GM21381 (cell line): ENCODE results near the gene STX8.
"Not testable (repeated sequence)": the region's sequence is repeated elsewhere in the genome, so short reads cannot be mapped to it uniquely, and the experiment has no call there.

ENCODE experiments used
- ATAC-seq: cut with Tn5 transposase; IDR thresholded peaks from one replicate; pipeline ENCODE4 v1.9.1; 2021; ENCODE audit warnings: mild to moderate bottlenecking, moderate library complexity; ENCODE audit not compliant: unreplicated experiment

Gene STX8

DNA sequence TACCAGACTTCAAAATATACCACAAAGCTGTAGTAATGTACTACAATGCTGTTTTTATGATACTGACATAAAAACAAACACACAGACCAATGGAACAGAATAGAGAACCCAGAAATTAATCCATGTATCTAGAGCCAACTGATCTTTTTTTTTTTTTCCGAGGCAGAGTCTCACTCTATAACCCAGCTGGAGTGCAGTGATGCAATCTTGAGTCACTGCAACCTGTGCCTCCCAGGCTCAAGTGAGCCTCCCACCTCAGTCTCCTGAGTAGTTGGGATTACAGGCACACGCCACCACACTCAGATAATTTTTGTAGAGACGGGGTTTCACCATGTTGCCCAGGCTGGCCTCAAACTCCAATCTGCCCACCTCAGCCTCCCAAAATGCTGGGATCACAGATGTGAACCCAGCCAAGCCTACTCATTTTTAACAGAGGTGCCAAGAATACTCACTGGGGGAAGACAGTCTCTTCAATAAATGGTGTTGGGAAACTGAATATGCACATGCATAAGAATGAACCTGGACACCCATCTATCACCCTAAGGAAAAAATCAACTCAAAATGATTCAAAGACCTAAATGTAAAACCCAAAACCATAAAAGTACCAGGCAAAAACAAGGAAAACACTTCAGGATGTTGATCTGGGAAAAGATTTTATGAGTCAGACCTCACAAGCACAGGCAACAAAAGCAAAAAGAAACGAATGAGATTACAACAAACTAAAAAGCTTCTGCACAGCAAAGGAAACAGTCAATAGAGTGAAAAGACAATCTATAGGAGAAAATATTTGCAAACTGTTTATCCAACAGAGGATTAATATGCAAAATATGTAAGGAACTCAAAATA is 63.1 kb downstream of the STX8 start:
- no peak for ATAC-seq

DNA sequence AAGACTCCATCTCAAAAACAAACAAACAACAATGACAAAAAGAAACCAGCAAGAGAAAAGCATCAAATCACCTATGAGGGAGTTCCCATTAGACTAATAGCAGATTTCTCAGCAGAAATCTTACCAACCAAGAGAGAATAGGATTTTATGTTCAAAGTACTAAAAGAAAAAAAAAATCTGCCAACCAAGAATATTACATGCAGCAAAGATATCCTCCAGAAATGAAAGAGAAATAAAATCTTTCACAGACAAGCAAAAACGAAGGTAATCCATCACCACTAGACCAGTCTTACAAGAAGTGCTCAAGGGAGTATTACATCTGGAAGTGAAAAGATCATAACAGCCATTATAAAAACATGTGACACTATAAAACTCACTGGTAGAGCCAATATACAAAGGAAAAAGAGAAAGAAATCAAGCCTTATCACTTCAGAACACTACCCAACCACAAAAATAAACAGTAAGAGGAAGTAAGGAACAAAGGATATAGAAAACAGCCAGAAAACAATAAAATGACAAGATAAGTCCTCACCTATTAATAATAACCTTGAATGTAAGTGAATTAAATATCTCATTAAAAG is 66.3 kb downstream of the STX8 start:
- no peak for ATAC-seq

DNA sequence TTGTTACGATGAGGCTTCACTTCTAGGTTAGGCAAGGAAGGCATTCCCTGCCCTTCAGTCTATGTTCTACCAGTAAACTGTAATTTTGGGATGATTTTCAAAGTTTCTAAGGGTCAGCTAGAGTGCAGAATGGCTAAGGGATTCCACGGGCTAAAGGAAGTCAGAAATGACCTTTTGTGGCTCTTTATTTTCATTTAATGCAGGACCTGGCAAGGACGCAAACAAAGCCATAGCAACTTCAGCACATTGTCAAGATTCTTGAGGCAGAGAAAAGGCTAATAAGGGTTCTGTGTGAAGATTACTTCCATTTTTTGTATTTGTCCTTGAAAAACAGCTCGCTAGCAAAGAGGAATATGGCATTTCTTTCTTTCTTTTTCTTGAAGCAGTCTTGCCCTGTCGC is 76.6 kb downstream of the STX8 start:
- ATAC-seq = no peak

DNA sequence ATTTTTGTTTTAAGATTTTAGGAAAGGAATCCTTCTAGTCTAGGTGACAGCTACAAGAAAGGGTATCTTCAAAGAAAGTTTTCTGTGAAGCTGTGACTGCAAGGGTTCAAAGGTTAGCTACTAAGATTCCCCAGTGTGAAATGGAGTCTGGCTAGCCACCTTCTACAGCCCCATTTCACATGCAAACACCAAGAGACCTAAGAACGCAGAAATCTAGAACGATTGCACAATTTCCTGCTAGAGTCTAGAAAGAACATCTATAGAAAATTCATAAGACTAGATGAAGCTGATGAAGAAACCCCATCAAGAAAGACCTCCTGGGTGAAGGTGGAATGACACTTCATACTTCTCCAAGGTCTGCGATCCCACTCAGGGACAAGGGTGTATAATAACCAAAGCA is 77.1 kb downstream of the STX8 start:
- no peak for ATAC-seq

DNA sequence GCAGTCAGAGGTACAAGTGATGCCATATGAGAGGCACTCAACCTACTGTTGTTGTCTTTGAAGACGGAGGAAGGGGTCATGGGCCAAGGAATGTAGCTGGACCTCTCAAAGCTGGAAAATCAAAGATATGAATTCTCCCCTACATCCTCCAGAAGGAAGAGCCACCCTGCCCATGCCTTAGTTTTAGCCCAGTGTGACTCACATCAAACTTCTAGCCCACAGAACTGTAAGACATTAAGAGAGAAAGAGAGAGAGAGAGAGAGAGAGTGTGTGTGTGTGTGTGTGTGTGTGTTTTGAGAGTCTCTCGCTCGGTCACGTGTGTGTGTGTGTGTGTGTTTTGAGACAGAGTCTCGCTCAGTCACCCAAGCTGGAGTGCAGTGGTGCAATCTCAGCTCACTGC is 87.1 kb downstream of the STX8 start:
- ATAC-seq = no peak

DNA sequence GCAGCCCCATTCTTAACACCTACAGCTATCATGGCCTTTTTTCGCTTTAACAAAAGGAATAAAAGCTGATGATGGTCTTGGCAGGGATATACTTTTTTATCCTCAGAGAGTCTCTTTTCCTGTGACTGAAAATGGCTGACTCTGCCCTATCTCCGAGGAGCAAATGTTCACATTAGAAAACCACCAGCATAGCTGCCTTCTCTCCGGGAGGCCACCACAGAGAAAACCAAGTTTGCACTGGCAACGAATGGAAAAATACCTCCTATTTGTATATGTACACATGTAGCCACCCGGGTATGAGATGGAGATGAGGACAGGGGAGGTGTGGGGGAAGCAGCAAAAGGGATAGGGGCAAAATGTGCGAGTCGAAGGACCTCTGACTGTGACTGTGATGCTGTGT is 88.2 kb downstream of the STX8 start:
- ATAC-seq = no peak

DNA sequence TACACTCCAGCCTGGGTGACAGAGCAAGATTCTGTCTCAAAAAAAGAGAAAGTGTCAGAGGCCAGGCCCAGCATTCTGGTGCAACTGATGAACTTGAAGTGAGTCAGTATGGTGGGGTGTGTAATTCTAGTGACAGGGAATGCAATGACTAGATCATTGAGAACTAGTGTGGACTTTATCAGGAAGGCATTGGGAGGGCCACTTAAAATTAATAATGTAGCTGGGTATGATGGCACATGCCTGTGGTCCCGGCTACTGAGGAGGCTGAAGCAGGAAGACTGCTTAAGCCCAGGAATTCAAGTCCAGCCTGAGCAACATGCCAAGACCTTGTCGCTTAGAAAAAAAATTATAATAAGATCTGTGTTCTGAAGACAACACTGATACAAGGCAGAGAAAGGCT is 90.8 kb downstream of the STX8 start:
- no peak for ATAC-seq

DNA sequence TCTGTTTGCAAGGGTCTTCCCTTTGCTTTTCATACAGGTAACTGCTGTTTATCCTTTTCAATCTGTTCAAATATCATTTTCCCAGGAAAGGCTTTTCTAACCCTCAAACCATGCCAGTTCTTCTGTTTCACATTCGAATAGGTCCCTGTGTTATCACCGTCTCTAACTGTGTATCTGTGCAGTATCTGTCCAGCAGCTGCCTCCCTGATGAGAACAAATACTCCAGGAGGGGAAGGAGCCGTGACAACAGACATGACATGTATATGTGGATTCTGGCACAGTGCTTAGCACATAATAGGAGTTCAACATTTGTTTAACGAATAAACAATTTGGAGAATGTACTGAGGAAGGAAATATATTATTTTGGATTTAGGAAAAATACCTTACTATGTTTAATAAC is 95.7 kb downstream of the STX8 start:
- no peak for ATAC-seq

DNA sequence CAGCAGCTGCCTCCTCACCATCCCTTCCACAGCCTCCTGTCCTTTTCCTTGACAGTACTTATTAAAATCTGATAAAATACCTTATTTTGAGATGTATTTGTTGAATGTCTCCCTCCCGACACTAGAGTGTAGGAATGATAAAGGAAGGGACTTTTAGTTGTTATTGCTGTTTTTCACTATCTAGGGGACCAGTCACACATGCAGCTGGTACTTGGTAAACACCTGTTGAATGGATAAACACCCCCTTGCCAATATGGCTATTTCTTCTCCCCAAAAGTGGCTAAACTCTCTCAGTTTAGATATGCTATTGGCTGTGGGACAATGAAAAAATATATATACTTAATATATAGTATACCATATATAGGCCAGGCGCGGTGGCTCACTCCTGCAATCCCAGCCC is 96.7 kb downstream of the STX8 start:
- no peak for ATAC-seq

DNA sequence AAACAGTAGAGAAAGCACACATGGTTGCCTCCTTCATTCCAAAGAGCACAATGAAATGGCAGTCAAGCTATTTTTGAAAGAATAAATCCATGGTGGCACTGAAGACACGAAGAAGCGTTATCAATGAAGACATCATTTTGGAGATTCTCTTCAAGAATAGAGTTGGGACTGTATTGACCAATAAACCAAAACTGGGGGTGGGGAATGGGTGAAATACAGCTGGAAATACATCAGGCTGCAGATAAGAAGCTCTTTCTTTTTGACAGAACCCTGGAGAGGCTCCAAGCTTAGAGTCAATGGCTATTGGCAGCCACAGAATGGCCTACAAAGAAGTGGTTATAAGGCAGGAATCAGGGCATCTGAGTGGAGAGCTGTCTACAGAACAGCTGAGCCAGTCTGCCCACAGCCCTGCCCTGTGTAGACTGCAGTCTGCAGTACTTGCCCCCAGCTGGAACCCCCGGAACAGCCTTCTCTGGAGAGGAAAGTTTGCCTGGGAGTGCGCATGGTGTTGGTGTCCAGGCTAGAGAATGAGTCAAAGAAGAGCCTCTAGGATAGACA is 100.4 kb downstream of the STX8 start:
- no peak for ATAC-seq

DNA sequence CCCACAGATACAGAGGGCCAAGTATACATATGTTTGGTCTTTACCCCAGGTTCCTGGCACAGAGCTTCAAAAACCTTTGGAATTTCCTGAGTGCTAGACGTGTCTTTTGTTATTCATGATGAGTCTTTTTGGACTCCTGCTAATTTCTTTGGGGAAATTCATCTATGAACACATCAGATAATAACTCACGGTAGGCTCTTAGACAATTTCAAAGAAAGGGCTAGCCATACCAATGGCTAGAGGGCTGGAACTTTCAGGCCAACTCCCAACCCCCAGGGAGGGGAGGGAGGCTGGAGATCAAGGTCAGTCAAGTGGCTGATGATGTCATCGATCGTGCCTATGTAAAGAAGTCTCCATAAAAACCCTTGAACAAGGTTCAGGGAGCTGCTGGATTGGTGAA is 101.9 kb downstream of the STX8 start:
- no peak for ATAC-seq

DNA sequence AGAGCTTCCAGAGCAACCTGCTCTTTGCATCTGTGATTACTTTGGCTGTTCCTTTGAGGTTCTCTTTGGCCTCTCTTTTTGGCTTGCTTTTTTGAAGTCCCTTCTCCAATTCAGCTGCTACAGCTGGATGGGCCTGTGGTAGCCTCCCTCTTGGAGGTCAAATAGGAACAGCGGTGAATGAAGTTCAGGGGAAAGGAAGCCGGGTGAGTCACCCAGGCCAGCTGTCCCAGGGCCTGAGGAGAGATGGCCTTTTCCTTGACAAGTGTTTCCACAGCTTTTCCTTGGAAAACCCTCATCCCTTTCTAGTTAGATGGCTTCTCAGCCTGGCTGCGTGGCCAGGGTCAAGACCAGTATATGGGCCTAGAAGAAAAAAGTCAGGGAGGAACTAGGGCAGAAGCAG is 103.1 kb downstream of the STX8 start:
- no peak for ATAC-seq

DNA sequence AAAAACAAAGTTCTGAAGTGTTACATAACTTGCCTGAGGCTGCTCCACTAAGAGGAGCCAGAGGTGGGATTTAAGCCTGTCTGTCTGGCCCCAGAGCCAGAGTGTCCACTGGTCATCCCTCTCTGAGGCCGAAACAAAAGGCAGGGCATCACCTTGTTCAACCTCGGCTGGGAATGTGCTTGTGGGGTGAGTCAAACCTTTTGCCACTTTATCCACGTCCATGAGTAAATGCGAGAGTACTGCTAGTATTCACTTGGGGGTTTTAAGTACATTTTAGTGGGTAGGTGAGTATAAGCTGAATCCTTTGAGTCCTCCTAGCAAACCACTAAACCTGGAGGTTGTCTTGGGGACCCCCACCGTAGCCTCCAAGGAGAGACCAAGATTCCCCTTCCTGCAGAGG is 103.5 kb downstream of the STX8 start:
- no peak for ATAC-seq

DNA sequence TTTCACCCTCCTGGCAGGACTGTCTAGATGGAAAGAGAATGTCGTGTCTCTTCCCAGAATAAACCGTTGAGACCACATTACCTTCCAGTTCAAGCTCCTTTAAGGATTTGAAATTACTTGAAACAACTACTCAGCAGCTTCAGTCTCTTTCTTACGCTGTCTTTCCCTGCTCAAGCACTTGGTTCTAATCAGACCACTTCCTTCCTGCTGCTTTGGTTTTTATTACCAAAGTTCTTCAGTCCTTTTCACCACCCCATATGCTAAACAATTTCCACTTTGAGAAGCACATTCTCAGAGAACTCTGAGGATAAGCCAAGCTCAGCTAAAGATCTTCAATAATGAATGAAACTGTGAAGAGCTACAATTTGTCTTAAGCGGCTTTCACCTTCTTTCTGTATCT is 105.4 kb downstream of the STX8 start:
- no peak for ATAC-seq

DNA sequence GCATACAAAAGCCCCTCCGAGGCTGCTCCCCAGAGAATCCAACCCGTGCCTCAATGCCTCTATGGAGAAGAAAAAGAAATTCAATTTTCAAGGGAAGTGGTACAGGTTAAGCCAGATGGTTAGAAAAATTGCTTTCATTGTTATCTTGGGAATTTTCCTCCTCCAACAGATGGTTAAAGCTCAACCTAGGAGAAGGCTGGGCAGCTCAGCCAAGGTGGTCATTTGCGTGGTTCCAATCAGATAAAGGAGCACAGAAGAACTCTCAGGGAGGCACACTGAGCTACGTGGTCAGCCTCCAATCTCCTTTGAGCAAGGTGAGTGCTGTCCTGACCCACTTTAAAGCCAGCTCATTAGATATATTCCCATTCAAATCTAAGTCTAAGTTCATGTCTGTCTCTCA is 106.7 kb downstream of the STX8 start:
- ATAC-seq = no peak

DNA sequence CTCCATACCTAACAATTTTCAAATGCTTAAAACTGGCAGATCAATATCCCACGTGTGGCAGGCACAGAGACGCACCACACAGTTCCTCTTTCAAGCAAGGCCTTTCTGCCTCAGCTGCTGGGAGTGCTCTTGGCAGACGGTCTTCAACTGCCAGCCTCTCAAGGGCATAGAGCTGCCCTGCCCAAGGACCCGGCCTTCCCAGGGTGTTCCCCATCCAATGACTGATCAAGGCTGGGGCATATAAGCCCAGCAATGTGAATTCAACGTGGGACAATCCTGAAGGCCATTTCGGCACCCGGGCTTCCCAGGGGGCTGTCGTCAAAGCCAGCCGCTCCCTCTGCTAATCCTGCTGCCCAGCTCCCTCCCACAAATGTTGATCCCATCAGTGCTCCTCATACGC is 107.1 kb downstream of the STX8 start:
- ATAC-seq = no peak

DNA sequence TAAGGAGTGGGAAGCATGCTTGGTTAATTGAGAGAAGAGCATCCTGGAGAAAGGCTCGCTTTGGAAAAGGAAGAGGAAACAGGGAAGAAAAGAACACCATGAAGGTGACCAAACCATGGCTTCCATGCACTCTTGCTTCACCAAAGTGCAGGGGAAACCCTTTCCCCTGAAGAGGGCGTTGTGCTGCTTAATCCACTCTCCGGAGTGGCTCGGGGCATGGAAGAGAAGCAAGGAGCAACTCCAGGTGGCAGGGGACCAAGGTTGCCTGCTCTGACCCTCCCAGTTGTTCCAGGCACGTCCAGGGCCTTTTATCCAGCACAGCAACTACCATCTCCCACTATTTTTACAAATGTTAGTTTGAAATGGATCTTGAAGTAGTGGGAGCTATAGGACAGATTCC is 108.1 kb downstream of the STX8 start:
- no peak for ATAC-seq

DNA sequence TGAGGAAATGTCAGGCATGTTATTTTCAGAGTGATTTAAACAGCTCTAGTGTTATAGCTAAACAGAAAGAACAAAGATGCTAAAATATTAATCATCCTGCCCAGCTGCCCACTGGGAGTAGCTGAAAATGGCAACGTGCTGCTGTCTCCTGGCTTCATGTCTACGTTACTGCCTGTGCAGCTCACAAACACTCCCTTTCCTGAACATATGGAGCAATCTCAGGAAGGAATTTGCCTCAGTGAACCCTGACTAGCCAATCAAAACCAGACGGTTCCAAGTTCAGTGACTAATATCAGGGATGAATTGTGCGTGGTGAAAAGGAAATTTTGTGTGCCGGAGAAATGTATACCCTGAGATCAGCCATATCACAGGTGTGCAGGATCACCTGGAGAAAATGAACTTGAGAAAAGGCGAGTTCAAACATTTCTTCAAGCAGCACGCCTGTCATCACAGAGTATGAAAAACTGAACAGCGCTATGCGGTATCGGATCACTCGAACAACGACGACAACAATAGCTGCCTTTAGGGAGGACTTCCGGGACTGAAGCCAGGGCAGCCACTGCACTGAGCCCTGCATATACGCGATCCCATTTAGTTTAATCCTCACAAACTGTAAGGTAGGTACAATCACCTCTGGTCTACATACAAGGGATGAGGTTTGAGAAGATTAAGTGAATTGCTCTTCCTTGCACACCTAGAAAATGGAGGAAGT is 110.3 kb downstream of the STX8 start:
- no peak for ATAC-seq

DNA sequence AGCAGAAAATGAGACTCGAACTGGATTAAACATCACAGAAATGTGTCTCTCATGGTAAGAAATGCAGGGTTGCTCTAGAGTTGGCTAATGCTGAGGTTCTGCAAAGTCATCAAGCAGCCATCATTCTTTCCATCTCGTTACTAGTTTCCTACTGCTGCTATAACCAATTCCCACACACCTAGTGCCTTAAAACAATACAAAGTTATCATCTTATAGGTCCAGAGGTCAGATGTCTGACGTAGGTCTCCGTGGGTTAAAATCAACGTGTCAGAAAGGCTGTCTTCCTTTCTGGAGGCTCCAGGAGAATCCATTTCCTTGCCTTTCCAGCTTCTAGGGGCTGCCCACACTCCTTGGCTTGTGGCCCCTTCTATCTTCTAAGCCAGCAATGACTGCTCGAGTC is 118.6 kb downstream of the STX8 start:
- ATAC-seq = no peak

DNA sequence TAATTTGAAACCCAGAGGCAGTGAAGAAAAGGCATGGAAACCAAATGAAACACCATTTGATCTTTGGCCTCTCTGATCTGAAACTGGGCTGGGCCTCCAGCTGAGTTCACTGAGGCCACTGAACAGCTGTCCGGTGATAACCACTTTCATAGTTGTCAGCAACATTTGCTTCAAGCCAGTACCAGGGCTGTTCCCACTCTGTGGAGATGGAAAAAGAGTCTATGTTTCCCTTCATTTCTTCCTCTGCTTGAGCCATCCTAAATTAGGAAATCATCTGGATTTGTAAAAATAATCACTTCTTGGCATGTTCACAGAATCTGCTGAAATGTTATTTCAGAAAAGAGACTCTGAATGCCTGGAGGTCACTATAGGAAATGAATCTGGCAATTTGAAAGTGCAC is 119.3 kb downstream of the STX8 start:
- ATAC-seq = no peak

DNA sequence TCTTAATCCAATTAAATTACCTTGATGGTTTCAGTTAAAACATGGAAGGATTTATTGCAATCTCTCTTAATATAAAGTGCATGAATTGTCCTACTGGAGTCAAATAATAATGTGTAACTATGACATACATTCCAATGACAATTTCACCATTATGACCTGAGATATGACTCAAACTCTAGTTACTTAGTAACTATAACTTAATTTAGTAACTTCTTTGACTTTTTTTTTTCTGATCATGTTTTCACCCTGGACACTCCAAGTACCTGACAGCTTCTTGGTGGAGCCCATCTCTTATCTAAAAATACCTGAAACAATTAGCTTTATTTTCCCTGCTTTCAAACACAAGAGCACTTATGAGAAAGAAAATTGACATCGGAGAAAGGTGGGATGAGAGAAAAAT is 123.7 kb downstream of the STX8 start:
- no peak for ATAC-seq

DNA sequence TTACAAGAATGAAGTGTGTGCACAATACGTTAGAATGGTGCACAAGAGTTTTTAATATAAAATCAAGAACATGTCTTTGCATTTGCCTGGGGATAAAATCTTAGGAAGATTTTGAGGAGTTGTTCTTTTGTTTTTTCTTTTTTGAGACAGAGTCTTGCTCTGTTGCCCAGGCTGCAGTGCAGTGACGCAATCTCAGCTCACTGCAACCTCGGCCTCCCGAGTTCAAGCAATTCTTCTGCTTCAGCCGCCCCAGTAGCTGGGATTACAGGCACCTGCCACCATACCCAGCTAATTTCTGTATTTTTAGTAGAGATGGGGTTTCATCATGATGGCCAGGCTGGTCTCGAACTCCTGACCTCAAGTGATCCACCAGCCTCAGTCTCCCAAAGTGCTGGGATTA is 128.3 kb downstream of the STX8 start:
- not testable (repeated sequence) for ATAC-seq
